Omental fat pad (tissue), 4 donors: ENCODE data around the gene NSMCE1. TPM values are rescaled to one million over a fixed set of nuclear protein-coding genes. Genes with fewer than 3 reads are reported as not detected.

Source experiments
- ATAC-seq: fragments of 150-250 bp; one replicate; pipeline ENCODE4 v1.9.1; 2016; ENCODE audit warnings: mild to moderate bottlenecking, moderate library complexity; ENCODE audit not compliant: low FRiP score
- DNase-seq: peaks from one replicate; pipeline ENCODE4 v3.0.0-alpha.2; 2019; ENCODE audit warnings: low spot score
- total RNA-seq, 4 donors: library from RNA; depleted of rRNA; stranded (reverse); fragments of >200 nt; gene quantifications; one replicate each; pipeline ENCODE4 v1.1.0, GENCODE V29; 2016
- TF ChIP-seq, protein P1 (sequence below), 3 donors: fragments of 450-650 bp; IDR thresholded peaks; one replicate each; pipeline ENCODE4 v1.5.1; 2016 to 2017; ENCODE audit warnings: antibody characterized with exemption in 3 of 3, mild to moderate bottlenecking in 3 of 3, moderate library complexity in 2 of 3

The NSMCE1 gene
- total RNA-seq, 4 donors from 2014 or later, result 30.3 to 53.0 (median 43.9) TPM

DNA sequence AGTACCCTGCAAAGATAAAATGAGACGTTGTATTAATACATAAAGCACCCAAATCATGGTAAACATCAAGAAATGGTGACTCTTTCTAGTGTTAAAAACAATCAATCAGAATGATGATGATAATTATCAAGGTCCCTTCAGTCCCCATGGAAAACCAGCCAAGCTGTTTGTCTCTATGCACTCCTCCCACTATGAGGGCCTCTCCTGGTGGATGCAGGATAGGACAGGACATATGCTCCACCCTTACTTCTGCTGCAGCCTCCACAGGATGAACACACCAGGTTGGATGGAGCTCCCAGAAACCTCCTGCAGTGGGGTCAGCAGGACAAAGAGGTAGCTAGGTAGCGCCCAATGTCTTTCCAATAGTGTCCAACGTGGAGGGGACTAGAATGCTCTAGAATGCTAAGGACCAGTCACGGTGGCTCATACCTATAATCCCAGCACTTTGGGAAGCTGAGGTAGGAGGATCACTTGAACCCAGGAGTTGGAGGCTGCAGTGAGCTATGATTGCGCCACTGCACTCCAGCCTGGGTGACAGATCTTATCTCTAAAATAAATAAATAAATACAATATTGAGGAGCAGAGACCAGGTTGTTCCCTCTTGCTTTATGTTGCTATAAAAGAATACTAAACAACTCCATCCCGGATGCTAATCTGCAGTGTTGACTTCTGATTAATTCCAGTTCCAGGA is 75.1 kb downstream of the NSMCE1 start:
- no peak for ATAC-seq
- DNase-seq, result no peak
- TF ChIP-seq, protein P1, sequence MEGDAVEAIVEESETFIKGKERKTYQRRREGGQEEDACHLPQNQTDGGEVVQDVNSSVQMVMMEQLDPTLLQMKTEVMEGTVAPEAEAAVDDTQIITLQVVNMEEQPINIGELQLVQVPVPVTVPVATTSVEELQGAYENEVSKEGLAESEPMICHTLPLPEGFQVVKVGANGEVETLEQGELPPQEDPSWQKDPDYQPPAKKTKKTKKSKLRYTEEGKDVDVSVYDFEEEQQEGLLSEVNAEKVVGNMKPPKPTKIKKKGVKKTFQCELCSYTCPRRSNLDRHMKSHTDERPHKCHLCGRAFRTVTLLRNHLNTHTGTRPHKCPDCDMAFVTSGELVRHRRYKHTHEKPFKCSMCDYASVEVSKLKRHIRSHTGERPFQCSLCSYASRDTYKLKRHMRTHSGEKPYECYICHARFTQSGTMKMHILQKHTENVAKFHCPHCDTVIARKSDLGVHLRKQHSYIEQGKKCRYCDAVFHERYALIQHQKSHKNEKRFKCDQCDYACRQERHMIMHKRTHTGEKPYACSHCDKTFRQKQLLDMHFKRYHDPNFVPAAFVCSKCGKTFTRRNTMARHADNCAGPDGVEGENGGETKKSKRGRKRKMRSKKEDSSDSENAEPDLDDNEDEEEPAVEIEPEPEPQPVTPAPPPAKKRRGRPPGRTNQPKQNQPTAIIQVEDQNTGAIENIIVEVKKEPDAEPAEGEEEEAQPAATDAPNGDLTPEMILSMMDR (IDR thresholded peaks at IDR 0.05), result no peak

DNA sequence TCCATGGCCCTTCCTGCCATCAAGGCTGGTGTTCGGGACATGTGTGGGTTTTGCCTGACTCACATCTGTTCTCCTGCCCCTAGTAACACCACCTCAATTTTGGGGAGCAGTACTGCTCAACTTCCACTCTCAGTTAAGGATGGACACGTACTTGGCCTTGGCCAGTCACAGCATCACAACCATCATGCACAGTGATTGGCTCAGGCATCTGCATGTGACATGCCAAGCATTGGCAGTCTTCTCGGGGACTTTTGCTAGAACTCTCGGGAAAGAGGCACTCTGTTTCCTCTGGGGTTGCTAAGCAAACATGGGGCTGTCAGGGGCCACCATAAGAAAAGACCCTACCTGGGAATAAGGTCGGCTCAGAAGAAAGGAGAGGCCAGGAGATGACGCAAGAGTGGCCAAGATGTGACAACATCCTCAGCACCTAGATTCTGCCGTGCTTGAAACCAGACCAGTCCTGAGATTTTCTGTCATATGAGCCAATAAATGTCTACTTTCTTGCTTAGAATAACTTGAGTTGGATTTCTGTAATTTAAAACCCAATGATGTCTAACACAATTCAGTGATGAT is 77.1 kb downstream of the NSMCE1 start:
- TF ChIP-seq, protein P1 (IDR thresholded peaks at IDR 0.05), result no peak
- no peak for DNase-seq
- ATAC-seq, result no peak

DNA sequence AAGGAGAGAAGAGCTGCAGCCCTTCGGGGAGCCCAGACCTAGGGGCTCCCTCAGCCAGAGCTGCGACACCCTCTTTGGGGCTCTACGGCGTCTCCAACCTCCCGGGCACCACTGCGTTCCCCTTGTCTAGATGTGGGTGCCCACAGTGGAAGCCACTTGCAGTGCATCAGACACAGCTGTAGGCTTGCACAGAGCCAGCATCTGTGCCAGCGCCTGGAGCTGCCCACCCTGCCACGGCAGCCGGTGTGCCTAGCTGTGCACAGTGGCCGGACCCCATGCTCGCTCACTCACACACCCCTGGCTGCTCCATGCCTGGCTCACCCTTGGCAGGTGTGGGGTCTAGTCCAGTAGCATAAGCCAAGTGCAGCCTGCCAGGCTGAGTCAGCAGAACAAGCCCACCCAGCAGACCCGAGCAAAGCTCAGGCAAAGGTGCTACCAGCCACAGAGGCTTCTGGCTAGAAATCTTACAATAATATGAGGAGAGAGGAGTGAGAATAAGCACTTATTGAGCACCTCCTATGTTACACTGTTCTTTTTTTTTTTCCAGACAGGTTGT is 78.2 kb downstream of the NSMCE1 start:
- TF ChIP-seq, protein P1 (IDR thresholded peaks at IDR 0.05), result no peak
- ATAC-seq (no peak), DNase-seq (no peak)

DNA sequence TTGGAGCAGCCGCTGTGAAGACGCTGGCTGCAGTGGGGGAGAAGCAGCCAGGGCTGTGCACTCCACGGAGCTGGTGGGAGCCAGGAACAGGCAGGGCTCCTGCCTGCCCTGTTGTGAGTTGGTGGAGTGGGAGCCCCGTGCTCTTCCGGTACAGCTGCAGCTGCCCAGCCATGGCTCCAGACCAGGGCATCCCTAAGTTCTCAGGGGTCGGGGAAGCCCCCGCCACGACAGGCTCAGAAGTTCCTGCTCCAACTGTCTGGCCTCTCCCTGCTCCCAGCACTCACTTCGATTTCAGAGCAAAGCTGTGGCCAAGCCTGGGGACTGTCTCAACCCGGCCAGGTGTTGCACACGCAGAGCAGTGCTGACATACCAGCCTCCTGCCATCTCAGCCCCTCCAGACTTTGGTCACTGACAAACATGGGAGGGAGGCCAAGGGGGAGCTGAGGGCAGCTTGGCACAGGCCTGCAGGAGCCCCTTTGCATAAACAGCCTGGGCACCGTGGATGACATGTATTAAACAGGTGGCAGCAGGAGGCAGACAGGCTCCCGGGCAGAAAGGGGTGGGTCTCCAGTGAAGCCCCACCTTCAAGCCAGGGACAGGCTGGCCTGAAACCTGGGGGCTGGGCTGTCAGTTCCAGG is 79.1 kb downstream of the NSMCE1 start:
- TF ChIP-seq, protein P1 (IDR thresholded peaks at IDR 0.05), result no peak
- DNase-seq (no peak), ATAC-seq (no peak)

DNA sequence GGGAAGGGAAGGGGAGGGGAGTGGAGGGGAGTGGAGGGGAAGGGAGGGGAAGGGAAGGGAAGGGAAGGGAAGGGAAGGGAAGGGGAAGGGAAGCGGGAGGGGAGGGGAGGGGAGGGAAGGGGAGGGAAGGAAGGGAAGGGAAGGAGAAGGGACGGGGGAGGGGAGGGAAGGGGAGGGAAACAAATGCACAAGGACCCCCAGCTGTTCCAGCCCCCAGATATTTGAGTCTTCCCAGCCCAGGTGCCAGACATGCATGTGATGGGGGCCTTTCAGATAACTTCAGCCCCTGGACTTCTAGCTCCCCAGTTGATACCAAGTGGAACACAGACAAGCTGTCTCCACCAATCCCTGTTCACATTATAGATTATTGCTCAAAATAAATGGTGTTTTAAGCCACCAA is 79.9 kb downstream of the NSMCE1 start:
- TF ChIP-seq, protein P1 (IDR thresholded peaks at IDR 0.05), result no peak
- DNase-seq, result no peak
- ATAC-seq, result no peak

DNA sequence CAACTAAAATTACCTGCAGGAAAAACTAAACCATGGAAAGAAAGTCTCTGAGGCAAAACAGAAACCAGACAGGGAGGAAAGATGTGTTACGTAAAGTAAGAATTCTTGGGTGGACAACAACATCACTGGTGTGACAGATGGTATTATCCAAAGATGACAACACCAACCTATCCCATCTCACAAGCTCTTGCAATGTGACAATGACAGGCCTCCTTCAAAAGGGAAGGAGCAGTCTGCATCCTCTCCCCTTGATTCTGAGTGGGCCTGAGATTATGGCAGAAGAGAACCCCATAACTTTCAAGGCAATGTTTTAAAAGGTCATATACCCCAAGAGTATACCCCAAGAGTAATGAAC is 82.8 kb downstream of the NSMCE1 start:
- TF ChIP-seq, protein P1 (IDR thresholded peaks at IDR 0.05), result no peak
- DNase-seq (no peak), ATAC-seq (no peak)
